Measurements from ENCODE around the gene ARAP1.
A peak's percentile ranks its signal among the peaks of the same experiment; 100 is the strongest.

ARAP1 gene

GRCh38 chr11:72787216-72788104, 35.3 kb upstream of the ARAP1 start:
- Histone ChIP-seq H3K36me3 (ENCODE audit: control insufficient read depth, insufficient read depth, low read length) (no peaks in the 10 kb centered on the region), H3K27ac (ENCODE audit: low read length) (no peak overlapping the region), H3K9me3 (ENCODE audit: control insufficient read depth, insufficient read depth, low read length) (no peaks in the 10 kb centered on the region), H3K4me1 (ENCODE audit: control insufficient read depth, insufficient read depth, low read length) (no peaks in the 10 kb centered on the region), H3K27me3 (ENCODE audit: control insufficient read depth, insufficient read depth, low read length) (no peaks in the 10 kb centered on the region), H3K4me3 (ENCODE audit: low read length) (no peak overlapping the region)
- DNase-seq (ENCODE audit: low read depth, low spot score) = peak; percentile 57
- no CpG with 5 or more reads among the region's 16 CpGs for WGBS (ENCODE audit: insufficient coverage, insufficient read length)

DNA sequence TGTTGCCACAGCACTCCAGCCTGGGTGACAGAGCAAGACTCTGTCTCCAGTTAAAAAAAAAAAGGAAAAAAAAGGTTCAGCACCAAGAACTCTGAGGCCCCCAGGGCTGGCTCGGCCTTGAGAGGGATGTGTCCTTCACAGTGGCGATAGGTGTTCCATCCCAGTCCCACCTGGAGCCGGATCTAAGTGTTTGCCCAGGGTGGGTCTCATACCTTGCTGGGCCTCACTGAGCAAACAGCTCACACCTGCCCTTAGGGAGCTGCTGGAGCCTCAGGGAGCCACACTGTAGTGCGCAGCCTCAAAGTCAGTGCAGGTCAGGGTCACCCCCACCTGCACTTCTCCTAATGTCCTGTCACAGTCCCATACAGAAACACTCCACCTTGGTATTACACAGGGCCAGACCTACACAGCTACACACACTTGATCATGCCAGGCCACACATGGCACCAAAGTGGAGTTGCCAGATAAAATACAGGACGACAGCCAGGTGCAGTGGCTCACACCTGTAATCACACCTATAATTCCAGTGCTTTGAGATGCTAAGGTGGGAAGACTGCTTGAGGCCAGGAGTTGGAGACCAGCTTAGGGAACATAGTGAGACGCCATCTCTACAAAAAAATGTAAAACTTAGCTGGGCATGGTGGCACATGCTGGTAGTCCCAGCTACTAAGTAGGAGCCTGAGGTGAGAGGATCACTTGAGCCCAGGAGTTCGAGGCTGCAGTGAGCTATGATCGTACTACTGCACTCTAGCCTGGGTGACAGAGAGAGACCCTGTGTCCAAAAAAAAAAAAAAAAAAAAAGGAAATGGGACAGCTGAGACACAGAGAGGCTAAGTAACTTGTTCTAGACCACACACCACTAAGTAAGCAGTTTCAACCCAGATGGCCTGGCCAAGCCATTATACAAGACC, 34.4 kb upstream of the ARAP1 start:
- Histone ChIP-seq H3K36me3 (ENCODE audit: control insufficient read depth, insufficient read depth, low read length) (no peaks in the 10 kb centered on the region), H3K27me3 (ENCODE audit: control insufficient read depth, insufficient read depth, low read length) (no peaks in the 10 kb centered on the region), H3K4me3 (ENCODE audit: low read length) (no peak overlapping the region), H3K27ac (ENCODE audit: low read length) (no peak overlapping the region), H3K9me3 (ENCODE audit: control insufficient read depth, insufficient read depth, low read length) (no peaks in the 10 kb centered on the region), H3K4me1 (ENCODE audit: control insufficient read depth, insufficient read depth, low read length) (peaks cover 2% of the 10 kb centered on the region; the same call in 1 of the 2 replicates)
- no peak for DNase-seq (ENCODE audit: low read depth, low spot score)
- no CpG with 5 or more reads among the region's 8 CpGs for WGBS (ENCODE audit: insufficient coverage, insufficient read length)

DNA sequence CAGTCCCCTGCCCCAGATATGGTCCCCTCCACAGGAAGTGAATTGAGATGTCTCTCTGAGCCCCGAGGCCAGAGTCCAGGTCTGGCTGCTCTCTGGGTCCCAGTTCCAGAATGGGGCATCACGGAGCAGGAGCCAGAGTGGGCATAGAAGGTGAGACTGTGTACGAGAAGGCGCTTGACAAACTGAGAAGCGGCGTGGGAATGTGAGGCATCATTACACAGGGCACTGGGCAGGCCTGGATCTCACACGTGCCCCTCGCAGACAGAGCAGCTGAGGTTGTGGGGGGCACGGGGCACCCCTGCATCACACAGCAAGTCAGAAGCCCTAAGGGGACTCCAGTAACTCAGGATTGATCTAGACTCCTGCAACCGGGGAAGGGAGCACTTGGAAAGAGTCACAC, 32.5 kb upstream of the ARAP1 start:
- Histone ChIP-seq H3K4me1 (ENCODE audit: control insufficient read depth, insufficient read depth, low read length) (peaks cover 4% of the 10 kb centered on the region; the same call in 1 of the 2 replicates), H3K36me3 (ENCODE audit: control insufficient read depth, insufficient read depth, low read length) (no peaks in the 10 kb centered on the region), H3K4me3 (ENCODE audit: low read length) (no peak overlapping the region), H3K27me3 (ENCODE audit: control insufficient read depth, insufficient read depth, low read length) (no peaks in the 10 kb centered on the region), H3K27ac (ENCODE audit: low read length) (no peak overlapping the region), H3K9me3 (ENCODE audit: control insufficient read depth, insufficient read depth, low read length) (no peaks in the 10 kb centered on the region)
- no peak for DNase-seq (ENCODE audit: low read depth, low spot score)
- WGBS (ENCODE audit: insufficient coverage, insufficient read length) = no CpG with 5 or more reads among the region's 10 CpGs

DNA sequence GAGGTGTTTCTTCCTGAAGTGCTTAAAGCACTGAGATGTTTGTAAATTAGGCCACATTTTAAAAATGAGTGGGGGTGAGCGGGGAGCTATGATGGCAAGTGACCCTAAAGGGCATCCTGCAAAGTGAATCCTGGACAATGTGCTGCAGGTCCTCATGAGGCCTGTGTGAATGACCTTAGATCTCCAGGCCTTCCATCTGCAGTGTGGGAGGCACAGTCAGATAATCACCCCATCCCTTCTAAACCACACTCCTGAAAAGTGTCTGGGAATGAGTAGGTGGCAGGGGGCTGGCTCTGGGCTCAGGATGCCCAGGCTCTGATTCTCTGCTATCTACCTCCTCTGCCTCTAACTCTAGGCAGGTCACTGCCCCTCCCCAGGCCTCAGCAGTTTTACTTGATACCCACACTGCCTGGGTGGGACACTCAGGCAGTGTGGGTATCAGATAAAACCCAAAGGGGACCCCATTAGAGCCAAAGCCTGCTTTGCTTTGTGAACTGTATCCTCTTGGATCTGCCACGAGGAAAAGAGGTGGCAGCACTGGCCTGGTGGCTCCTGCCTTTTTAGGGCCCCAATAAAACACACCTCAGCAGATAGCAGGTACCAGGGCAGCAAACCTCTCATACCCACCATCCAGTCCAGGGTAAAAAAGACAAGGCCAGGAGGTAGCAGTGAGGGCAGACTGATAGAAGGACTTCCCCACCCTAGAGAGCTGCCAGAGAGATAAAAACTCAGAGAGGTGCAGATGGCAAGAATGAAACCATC, 31.1 kb upstream of the ARAP1 start:
- Histone ChIP-seq H3K27ac (ENCODE audit: low read length) (no peak overlapping the region), H3K36me3 (ENCODE audit: control insufficient read depth, insufficient read depth, low read length) (no peaks in the 10 kb centered on the region), H3K4me3 (ENCODE audit: low read length) (no peak overlapping the region), H3K4me1 (ENCODE audit: control insufficient read depth, insufficient read depth, low read length) (peaks cover 4% of the 10 kb centered on the region; the same call in 1 of the 2 replicates), H3K9me3 (ENCODE audit: control insufficient read depth, insufficient read depth, low read length) (no peaks in the 10 kb centered on the region), H3K27me3 (ENCODE audit: control insufficient read depth, insufficient read depth, low read length) (no peaks in the 10 kb centered on the region)
- no peak for DNase-seq (ENCODE audit: low read depth, low spot score)
- no CpG with 5 or more reads among the region's 2 CpGs for WGBS (ENCODE audit: insufficient coverage, insufficient read length)

DNA sequence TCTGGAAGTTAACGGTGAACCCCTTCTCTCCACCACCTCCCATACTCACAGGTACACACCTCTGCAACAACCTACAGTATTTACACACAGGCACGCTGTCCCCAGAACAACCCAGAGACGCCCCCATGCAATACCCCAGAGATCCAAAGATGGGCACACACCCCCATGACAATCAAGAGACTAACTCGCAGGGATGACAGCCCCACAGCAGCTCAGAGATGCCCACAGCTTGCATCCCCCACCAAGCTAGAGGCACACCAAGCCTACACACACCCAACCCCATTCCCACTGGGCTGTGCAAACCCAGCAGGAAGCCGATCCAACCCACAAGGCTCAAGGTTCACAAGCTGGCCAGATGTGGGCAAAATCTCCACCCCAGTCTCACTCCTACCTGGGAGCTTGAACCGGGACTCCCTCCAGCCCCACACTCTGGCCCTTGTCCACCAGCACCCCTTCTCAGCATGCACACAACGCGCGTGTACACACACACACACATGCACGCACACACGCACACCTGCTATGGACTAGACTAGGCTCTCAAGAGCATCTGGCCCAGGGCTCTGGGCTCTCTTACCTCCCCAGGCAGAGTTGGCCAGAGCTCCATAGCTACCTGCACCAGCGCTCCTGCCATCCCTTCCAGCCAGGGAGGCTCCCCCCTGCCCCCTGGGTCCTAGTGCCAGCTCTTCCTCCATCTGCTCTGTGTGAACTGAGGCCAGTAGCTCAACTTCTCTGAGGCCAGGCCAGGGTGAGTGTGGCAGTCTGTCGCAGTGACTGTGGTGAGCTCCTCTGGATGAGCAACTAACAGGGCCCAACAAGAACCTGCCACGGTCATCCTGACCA, 30.1 kb upstream of the ARAP1 start:
- Histone ChIP-seq H3K9me3 (ENCODE audit: control insufficient read depth, insufficient read depth, low read length) (no peaks in the 10 kb centered on the region), H3K36me3 (ENCODE audit: control insufficient read depth, insufficient read depth, low read length) (no peaks in the 10 kb centered on the region), H3K4me1 (ENCODE audit: control insufficient read depth, insufficient read depth, low read length) (peaks cover 4% of the 10 kb centered on the region; the same call in 1 of the 2 replicates), H3K4me3 (ENCODE audit: low read length) (peak overlapping the region; percentile 58; the same call in 1 of the 2 replicates), H3K27me3 (ENCODE audit: control insufficient read depth, insufficient read depth, low read length) (no peaks in the 10 kb centered on the region), H3K27ac (ENCODE audit: low read length) (no peak overlapping the region)
- DNase-seq (ENCODE audit: low read depth, low spot score) = no peak
- no CpG with 5 or more reads among the region's 14 CpGs for WGBS (ENCODE audit: insufficient coverage, insufficient read length)

DNA sequence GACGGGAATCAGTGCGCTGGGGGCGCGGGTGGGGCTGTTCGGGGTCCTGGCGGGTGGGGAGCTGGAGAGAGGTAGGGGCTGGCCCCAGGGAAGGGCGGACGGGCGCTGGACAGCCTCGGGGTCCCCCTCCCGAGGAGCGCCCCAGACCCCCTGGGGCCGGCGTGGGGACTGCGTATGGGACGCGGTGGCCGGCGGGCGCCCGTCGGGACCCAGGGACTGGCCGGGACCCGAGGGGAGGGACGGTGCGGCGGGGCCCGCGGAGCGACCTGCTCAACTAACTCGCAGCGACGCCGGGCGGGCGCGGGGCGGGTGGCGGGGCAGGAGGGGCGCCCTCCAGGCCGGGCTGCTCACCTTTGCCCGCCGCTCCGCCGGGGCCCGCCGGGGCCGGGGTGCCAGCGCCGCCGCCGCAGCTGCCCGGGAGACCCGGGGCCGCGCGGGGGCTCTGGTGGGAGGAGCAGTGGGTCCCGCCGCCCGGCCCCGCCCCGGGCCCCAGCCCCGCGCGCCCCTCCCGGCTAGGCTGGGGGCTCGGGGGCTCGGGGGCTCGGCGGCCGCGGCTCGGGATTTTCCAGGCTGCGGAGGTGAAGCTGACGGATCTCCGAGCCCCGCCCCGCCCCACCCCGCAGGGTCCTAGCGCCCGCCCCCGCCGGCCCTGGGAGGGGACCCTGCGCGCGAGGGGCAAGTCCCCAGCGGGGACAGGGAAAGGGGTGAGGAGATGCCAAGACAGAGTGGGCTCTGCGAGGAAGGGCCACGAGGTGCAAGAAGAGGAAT, 29.3 kb upstream of the ARAP1 start:
- no peaks in the 10 kb centered on the region for H3K36me3 ChIP-seq (ENCODE audit: control insufficient read depth, insufficient read depth, low read length)
- WGBS (ENCODE audit: insufficient coverage, insufficient read length) = no CpG with 5 or more reads among the region's 89 CpGs
- no peaks in the 10 kb centered on the region for H3K27me3 ChIP-seq (ENCODE audit: control insufficient read depth, insufficient read depth, low read length)
- DNase-seq (ENCODE audit: low read depth, low spot score) = no peak
- no peak overlapping the region for H3K27ac ChIP-seq (ENCODE audit: low read length)
- peaks cover 4% of the 10 kb centered on the region; the same call in 1 of the 2 replicates for H3K4me1 ChIP-seq (ENCODE audit: control insufficient read depth, insufficient read depth, low read length)
- H3K9me3 ChIP-seq (ENCODE audit: control insufficient read depth, insufficient read depth, low read length) = no peaks in the 10 kb centered on the region
- peak overlapping the region; percentile 58 for H3K4me3 ChIP-seq (ENCODE audit: low read length)

DNA sequence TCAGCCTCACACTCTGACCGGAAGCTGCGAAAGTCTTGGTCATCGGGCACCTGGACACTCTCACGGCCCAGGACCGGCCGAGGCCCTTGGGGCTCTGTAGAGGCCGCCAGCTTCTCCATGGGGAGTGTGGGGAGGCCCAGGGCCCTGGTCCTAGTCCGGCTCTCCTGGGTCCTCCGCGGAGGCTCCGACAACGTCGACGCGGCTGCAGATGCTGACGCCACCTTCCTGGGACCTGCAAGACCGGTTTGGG, 28.8 kb upstream of the ARAP1 start:
- DNase-seq (ENCODE audit: low read depth, low spot score) = no peak
- Histone ChIP-seq H3K9me3 (ENCODE audit: control insufficient read depth, insufficient read depth, low read length) (no peaks in the 10 kb centered on the region), H3K36me3 (ENCODE audit: control insufficient read depth, insufficient read depth, low read length) (no peaks in the 10 kb centered on the region), H3K27me3 (ENCODE audit: control insufficient read depth, insufficient read depth, low read length) (no peaks in the 10 kb centered on the region), H3K4me1 (ENCODE audit: control insufficient read depth, insufficient read depth, low read length) (peaks cover 4% of the 10 kb centered on the region; the same call in 1 of the 2 replicates), H3K4me3 (ENCODE audit: low read length) (peak overlapping the region; percentile 58; the same call in 1 of the 2 replicates), H3K27ac (ENCODE audit: low read length) (no peak overlapping the region)
- WGBS (ENCODE audit: insufficient coverage, insufficient read length) = no CpG with 5 or more reads among the region's 17 CpGs

- Histone ChIP-seq H3K9me3 (ENCODE audit: control insufficient read depth, insufficient read depth, low read length) (no peaks in the 10 kb centered on the region), H3K4me3 (ENCODE audit: low read length) (peak overlapping the region; percentile 58; the same call in 1 of the 2 replicates), H3K27me3 (ENCODE audit: control insufficient read depth, insufficient read depth, low read length) (no peaks in the 10 kb centered on the region), H3K27ac (ENCODE audit: low read length) (no peak overlapping the region), H3K4me1 (ENCODE audit: control insufficient read depth, insufficient read depth, low read length) (peaks cover 4% of the 10 kb centered on the region; the same call in 1 of the 2 replicates), H3K36me3 (ENCODE audit: control insufficient read depth, insufficient read depth, low read length) (no peaks in the 10 kb centered on the region)
- no peak for DNase-seq (ENCODE audit: low read depth, low spot score)
- WGBS (ENCODE audit: insufficient coverage, insufficient read length) = no CpG with 5 or more reads among the region's 10 CpGs
These were observed 28.3 kb upstream of the ARAP1 start for GRCh38 chr11:72780296-72781062.
